Peyer's patch (tissue), 4 donors: ENCODE measurements around the gene MINDY1.
A peak's percentile ranks its signal among the peaks of the same experiment; 100 is the strongest.

Experiments
- POLR2A ChIP-seq, 2 donors: fragments of 450-650 bp; IDR thresholded peaks; one replicate each; pipeline ENCODE4 v1.5.1; 2017; ENCODE audit warnings: antibody characterized with exemption in 2 of 2, mild to moderate bottlenecking in 2 of 2, moderate library complexity in 2 of 2
- TF ChIP-seq, protein P1 (sequence below), 6 experiments: fragments of 450-650 bp in 4 of 6; fragments of 200-600 bp in 2 of 6; sonication (generic) in 1 of 6; IDR thresholded peaks; one replicate each; pipeline ENCODE4 v1.5.1; 2017 to 2019; ENCODE audit warnings: antibody characterized with exemption in 6 of 6, mild to moderate bottlenecking in 3 of 6, moderate library complexity in 1 of 6

- TF ChIP-seq, protein P1, sequence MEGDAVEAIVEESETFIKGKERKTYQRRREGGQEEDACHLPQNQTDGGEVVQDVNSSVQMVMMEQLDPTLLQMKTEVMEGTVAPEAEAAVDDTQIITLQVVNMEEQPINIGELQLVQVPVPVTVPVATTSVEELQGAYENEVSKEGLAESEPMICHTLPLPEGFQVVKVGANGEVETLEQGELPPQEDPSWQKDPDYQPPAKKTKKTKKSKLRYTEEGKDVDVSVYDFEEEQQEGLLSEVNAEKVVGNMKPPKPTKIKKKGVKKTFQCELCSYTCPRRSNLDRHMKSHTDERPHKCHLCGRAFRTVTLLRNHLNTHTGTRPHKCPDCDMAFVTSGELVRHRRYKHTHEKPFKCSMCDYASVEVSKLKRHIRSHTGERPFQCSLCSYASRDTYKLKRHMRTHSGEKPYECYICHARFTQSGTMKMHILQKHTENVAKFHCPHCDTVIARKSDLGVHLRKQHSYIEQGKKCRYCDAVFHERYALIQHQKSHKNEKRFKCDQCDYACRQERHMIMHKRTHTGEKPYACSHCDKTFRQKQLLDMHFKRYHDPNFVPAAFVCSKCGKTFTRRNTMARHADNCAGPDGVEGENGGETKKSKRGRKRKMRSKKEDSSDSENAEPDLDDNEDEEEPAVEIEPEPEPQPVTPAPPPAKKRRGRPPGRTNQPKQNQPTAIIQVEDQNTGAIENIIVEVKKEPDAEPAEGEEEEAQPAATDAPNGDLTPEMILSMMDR (IDR thresholded peaks at IDR 0.05), result no peak
- peak; percentile 44 to 56 for TF ChIP-seq POLR2A (IDR thresholded peaks at IDR 0.05)
Measured at GRCh38 chr1:150974580-150975478, 31.9 kb downstream of the MINDY1 start, which contains the start of gene CERS2.
